Measurements from ENCODE around the gene TBC1D22A.
"Not testable (repeated sequence)": the region's sequence is repeated elsewhere in the genome, so short reads cannot be mapped to it uniquely, and the experiment has no call there.

The TBC1D22A gene

DNA sequence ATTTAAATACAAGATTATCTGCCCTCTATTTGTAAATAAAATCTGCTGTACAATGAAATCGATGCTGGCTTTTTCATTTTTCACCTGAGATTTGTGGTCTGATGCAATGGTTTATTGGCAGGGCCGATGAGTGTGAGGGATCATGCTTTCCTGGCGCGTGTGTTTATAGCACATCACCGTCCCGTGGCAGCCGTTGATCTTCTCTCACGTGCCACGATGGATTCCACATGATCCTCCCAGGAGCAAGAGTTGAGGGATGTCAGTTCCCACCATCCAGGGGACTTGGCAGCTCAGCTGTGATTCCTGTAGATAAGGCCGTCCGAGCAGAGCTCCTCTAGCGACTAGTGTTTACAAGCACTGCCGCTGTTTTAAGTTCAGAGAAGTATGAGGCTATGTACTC lies 213.7 kb downstream of the TBC1D22A start:
- no peak for DNase-seq

DNA sequence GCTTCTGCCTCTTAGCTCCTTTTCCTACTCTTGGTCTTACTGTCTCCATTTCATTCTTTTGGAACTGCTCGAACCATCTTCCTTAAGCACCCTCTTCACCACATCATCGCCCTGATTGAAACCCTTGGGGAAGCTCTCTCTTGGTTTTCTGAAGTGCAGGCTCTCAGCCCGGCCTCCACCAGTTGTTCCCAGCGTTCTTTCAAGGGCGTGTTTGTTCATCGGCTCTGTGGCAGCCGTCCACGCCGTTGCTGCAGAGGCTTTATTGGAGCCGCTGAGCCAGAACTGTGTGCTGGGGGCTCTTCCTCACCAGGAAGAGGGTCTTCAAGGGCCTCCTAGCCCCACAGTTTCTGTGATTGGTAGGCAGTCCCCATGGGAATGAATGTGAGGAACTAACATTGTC lies 214.1 kb downstream of the TBC1D22A start:
- DNase-seq, result no peak

DNA sequence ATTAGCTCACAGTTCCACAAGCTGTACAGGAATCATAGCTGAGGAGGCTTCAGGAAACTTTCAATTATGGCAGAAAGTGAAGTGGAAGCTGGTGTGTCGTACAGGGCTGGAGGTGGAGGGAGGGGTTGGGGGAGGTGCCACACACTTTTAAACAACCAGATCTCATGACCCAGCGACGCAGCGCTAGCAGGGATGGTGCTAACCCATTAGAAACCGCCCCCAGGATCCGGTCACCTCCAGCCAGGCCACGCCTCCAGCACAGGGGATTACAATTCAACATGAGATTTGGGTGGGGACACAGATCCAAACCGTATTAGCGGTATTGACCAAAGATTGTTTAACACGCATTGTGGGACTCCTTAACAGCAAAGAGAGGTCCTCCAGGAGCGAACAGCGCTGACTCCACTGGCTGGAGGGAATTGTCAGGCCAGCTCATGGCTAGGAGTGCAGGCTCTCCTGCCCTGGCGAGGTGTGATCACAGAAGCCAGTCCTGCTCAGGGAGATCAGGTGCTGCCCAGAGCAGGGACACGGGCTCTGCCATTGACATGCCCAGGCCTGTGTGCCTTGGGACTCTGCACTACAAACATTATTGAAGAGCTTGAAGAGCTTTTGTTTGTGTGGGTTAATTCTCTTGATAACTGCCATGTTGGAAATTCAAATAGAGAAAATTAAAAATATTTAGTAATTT lies 215.3 kb downstream of the TBC1D22A start:
- DNase-seq, result no peak

DNA sequence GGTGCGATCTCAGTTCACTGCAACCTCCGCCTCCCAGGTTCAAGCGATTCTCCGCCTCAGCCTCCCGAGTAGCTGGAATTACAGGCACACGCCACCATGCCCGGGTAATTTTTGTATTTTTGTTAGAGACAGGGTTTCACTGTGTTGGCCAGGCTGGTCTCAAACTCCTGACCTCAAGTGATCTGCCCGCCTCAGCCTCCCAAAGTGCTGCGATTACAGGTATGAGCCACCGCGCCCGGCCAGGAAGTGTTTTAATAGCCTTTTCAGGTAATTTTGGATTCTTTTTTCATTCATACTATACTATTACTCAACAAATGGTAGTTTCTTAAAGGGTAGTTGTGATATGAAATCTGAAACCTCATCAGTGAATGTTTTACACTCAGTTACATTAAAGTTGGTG lies 216.2 kb downstream of the TBC1D22A start:
- not testable (repeated sequence) for DNase-seq

DNA sequence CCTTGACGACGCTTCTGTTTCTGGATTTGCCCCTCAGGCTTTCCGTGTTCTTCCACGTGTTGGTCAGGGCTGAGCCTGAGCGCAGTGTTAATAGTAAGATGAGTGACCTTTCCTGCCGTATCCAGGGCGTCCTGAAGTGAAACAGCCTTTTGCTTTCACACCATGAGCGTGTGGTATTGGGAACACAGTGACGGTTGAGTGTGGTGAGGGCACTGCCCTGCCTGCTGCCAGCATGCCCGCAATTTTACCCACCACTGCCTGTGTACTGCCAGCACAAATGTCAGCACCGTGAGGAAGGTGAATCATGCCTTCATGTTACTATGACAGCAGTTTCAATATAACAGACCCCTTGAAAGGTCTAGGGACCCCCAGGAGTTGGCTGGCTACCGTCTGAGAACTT lies 217.1 kb downstream of the TBC1D22A start:
- DNase-seq, result no peak

DNA sequence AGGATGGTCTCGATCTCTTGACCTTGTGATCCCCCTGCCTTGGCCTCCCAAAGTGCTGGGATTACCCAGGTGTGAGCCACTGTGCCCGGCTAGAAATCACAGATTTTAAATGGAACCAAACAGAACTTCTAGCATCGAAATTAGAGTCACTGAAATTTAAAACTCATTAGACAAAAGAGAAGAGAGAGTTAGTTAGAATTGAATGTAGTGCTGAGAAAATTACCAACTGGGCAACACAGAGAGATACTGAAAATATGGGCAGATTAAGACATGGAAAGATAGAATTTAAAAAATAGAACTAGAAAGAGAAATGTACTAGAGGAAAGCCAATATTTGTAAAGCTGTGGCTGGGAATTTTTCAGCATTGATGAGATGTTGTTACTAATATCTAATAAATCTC lies 217.9 kb downstream of the TBC1D22A start:
- DNase-seq, result no peak

DNA sequence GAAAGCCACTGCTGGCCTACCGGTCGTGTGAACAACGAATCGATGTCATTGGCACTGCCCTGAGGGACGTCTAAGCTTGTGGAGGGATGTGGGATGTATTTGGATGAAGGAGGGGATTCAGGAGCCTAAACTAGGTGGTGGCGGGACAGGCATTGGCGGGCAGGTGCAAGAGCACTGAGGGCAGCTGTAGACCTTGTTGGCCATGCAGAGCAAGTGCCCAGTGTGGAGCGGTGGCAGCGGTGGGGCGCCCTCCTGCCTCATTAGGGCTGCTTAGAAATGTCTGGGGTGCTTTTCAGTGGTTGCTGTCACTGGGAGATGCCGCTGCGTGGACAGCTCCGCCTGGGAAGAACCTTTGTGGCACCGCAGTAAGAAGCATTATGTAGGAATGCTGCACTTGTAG lies 220.2 kb downstream of the TBC1D22A start:
- DNase-seq, result no peak

DNA sequence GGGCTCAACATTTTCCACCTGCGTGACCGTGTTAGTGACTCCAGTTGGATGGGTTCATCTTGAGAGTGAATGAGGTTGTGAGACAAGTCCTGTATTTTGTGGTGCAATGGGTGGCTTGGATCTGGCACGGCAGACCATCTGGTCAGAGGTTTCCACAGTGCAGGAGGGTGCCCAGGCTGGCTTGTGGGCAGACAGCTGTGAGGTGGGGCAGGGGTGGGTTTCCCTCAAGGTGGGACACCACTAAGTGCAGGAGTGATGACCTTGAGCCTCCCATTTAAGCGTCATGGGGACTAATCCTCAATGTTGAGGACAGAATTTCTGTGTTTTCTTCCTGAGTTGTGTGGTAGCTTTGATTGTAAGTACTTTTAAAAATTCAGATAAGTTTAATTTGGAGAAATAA lies 220.6 kb downstream of the TBC1D22A start:
- DNase-seq, result no peak

DNA sequence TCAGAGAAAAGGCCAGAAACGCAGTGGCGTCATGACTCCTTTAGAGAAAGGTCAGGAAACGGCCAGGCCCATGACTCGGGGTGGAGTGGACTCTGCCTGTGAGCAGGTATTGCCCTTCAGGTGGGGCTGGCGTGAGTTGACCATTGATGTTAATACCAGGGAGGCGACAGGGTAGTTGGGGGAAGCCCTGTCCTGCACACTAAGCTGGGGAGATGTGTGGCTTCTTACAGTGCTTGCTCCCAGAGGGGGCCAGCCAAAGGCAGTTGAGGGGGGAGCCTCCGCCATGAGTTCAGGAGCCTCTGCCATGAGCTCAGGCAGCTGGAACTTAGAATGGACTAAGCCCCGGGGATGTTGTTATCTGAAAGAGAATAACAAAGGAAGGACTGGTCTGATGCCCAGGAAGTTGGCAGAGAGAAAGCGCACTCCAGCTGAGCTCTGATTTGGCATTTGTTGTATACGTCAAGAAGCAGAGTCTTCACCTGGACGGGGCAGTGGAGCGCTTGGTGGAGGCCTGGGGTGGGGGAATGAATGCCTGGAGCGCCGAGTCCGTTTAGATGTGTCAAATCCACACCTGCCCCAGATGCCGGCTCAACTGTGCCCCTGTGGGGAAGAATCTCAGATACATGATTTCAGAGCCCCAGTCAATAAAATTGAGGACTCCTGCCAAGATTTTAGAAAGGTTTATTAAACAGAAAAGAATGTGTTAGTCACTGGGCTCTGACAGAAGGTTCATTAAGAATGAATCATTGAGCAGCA lies 222.5 kb downstream of the TBC1D22A start:
- DNase-seq, result peak; percentile 76

DNA sequence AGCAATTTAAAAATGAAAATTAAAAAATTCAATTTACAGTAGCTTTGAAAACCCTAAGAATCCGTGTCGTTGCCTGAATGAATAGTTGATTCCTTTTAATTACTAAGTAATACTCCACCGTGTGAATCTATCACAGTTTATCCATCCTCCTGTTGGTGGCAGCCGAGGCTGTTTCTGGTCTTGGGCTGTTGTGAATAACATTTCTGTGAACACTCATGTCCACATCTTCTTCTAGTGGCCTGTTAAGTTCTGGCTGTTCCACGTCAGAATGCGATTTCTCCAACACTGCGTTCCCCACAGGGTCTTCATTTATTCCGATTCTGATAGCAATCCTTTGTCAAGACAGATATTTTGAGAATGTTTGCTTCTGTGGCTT lies 223.0 kb downstream of the TBC1D22A start:
- no peak for DNase-seq

DNA sequence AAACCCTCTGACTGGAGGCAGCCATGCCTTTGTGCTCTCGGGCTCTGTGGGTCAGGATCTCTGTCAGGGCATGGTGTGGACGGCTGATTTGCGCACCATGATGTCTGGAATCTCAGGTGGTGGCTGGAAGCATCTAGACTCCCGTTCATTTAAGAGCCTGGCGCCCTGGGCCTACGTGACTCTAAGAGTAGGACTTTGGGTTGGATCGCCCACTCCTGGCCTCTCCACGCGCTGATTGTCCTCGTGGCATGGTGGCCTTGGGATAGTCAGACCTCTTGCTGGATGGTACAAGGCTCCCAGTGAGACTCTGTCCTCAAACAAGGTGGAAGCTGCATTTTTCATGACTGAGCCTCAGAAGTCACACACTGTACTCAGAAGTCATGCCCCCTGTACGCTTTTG lies 224.3 kb downstream of the TBC1D22A start:
- DNase-seq, result no peak

DNA sequence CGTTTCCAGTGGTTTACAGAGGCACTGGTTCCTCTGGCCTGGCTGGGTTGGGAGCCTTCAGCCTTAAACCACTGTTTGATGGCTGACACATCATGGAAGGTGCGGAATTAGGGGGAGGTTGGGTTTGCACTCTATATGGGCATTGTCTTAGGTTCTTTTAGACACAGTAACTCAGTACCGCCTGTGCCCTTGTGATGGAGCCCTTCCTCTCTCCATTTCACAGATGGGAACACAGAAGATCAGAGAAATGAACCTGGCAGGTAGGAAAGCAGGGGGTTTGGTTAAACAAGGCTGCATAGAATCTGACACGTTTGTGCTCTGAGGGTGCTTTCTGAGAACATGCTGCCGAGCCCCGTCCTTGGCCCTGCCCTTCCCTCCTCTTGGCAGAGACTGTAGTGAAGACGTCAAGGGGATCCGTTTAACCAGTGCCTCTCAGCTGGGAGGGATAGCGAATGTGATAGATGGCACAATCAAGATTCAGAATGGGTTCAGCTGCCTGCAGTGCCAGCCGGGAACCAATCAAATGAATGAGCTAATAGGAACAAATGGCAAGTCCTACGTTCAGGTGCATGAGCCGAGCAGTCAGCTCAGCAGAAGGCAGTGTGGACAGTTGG lies 228.6 kb downstream of the TBC1D22A start:
- no peak for DNase-seq

DNA sequence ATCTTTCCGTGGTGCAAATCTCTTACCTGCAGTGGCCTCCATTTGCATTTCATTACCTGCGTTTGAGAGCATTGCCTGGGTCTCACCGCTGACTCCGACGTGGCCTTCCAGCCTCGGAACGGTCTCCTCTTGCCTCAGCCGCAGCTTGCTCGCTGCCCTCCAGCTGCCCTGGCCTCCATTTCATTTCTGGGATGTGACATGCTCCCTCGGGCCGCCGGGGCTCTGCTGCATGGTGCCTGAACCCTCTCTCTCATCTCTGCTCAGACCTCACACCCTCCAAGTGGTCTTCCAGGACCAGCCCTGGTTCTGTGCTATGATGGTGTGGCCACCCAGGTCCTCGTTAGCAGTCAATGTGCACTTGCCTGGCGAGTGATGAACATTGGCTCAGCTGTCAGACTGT lies 229.2 kb downstream of the TBC1D22A start:
- DNase-seq, result no peak

DNA sequence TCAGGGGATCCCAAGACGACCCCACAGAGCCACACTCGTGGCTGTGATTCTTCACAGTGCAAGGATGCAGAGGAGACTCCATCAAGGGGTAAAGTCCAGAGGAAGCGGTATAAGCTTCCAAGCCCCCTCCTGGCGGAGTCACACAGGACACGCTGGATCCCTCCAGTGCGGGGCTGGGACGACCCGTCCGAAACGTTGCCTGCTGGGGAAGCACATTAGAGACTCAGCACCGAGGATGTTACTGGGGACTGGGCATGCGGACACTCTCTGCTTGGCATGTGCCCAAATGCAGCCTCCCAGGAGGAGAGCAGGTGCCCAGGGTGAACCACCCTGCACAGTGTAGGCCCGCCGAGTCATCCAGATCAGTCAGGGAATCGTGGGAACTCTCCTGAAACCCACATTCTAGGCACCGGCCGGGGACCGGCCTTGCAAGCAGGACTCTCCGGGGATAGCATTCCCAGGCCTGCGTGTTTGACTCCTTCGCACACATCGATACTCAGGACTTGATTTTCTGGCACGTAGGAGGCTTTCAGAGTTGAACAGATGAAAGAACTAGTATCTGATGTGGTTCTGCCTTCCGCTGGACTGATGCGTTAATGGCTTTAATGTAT lies 229.8 kb downstream of the TBC1D22A start:
- DNase-seq, result no peak

DNA sequence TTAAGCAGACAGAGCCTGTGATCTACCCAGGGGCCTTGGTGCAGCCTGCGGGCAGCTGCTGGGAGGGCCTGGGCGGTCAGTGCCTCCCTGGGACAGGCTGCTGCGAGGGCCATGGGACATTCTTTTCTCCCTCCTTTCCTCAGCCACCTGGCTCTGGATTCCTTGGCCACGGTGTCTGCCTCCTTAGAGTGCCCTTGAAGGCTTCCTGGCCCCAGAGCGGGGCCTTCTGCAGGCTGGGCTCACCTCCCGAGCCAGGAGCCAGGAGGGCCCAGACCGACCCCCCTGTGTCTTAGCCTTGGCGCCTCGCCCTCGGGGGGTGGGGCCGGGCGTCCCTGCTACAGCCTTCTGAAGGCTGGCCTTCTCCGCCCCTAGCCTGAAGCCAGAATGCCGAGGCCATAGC lies 231.2 kb downstream of the TBC1D22A start:
- no peak for DNase-seq

DNA sequence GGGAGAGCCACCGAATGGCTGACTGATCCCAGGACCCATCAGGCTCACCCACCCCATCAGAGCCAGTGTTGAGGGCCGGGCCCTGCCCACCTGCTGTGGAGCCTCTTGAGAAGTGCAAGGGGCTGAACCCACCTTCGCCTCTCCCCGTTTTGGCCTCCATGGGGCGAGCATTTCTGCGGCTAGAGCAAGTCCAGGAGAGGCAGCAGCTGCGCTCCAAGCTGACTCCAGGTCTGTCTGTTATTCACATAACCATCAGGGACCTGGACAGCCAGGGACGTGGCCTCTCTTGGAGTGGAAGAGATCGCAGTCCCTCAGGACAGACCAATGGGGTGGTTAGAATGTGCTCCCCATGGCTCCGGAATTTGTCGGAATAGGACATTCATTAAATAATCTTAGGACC lies 231.8 kb downstream of the TBC1D22A start:
- DNase-seq, result no peak

DNA sequence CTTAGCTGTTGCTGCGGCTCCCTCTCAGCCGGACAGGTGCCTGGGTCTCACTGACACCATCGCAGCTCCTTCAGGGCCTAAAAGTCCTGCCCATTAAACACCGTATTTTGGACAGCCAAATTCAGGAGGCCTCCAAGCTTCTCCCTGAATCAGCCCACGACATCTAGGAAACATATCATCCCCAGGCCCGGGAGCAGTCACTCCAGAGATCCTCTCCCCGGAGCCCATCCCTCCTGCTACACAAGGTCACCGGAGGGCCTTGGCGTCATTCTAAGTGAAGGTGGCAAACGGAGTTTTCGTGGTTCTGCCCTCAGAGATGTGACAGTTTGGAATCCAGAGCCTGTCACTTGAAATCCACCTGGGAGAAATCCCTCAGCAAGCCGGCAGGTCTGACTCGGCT lies 232.5 kb downstream of the TBC1D22A start:
- DNase-seq, result no peak

DNA sequence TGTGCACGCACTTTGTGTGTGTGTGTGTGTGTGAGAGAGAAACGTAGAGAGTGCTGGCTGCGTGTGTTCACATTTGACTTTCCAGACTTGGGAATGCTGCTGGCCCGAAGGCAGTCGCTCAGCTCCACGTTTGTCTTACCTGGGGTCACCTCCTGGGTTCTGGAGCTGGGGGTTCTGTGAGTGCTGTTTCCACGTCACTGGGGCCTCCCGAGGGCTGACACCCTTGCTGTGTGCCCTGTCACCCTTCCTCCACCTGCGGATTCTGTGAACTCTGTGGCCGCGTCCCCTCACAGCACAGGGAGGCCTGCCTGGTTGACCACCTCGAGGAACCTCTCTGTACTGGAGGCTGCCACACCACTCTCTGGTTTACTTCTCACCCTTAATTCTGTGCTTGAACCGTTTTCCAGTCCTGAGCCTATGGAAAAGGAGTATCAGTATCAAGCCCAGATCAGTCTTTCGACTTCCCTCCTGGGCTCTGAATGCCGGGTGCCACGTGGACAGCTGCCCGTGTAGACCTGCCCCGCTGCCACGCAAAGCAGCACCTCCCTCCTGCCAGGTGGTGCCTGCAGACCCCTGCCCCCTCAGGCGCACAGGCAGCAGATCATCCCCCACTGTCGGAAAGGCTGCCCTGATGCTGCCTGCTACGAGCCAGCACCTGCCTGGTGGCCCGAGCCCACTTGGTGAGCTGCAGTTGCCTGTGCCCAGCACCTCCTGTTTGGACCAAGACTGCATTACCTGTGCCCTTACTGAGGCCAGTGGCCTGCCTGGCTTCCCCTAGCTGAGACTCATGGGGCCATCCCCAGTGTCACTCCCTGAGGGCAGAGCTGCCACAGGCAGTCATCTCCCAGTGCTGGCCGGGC lies 233.3 kb downstream of the TBC1D22A start:
- DNase-seq, result no peak

DNA sequence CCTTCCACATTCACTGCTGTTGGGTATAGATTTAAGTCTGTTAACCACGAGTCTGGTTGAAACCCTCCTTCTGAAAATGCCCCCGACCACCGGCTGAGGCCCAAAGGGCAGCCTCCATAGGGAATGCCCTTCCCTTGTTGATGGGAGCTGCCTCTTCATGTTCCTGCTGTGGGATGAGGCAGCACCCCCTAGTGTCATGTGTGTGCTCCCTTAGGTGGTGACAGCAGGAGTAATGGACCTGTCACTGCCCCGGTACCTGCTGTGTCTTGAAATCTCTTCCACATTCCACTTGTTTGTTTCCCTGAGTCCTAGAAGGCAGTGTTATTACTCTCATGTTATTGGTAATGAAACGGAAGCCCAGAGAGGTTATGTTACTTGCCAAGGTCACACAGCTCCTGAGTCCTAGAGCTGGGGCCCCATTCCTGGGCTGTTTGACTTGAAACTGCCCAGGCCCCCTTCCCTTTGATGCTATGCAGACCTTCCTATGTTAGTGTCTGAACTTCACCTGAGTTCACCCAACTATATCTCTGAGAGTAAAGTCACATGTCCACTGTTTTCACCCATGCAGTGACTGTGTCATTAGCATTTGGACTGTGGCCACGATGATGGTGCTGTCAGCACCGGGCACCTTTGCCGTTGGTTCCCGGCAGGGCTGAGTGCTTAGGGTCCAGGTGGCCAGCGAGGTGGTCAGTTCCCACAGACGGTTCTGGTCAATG lies 234.3 kb downstream of the TBC1D22A start:
- no peak for DNase-seq

DNA sequence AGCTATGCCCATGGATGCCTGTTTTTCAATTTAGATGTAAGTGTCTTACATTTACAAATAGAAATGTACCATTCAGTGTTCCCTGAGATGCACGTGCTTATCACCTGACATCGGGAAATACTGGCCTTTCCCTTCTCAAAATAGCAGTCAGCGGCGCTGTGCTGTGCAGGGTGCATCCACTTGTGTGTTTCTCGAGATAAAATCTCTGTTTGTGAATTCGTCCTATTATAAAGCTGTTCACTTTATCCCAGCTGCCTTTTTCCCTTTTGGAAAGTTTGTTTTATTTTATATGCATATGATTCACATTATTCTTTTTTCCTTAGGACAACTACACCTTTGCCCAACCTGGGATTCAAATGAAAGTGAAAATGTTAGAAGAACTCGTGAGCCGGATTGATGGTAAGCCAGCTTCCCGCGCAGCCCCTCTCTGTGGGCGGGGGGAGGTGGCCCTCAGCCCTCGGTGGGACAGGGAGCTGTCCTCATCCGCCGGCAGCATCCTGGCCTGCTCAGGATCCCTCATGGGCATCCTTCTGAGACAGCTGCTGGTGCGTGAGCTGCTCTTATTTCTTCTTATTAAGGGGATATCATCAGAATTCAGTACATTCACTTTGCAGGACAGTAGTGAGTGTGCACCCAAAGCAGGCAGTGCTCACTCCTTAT lies 235.0 kb downstream of the TBC1D22A start:
- DNase-seq, result no peak

DNA sequence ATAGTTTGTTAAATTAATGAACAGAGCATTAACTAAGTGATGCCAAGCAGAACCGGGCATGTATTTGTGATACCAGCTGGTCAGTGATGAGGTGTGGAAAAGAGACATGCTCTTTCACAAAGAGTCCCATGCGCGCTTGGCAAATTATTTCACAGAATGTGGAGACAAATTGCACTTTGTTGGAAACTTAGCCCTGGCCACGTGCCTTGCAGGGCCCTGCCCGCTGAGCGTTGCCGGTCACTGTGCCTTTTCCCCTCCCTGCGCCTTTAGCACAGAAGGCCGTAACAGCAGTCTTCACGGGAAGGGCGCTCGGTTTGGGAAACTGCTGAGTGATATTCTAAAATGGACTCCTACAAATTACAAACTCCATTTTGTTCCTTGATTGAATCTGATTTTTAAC lies 235.9 kb downstream of the TBC1D22A start:
- no peak for DNase-seq
